Embryonic facial prominence (tissue), 1 donor: ENCODE results near the gene SPAG9.

Experiments
- DNase-seq: peaks from one replicate; pipeline ENCODE4 v3.0.0-alpha.2; 2016; ENCODE audit errors: extremely low spot score

SPAG9 gene

DNA sequence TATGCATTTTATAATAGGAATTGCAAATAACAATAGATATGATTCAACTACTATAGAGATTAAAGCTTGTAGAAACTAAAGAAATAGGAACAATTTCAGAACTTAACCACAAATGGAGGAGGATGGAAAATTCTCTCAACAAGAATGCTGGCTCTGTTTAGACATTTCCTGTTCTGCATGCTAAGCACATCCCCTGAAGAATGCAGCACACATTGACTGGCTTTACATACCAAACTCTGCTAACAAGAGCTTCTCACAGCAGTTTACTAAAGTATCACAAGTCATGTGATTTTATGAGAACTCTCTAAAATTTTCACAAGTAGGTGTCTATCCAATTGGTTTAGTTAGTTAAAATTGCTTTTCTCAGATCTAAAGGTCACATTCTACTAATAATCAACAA lies 85.2 kb downstream of the SPAG9 start:
- peak; percentile 84 for DNase-seq

DNA sequence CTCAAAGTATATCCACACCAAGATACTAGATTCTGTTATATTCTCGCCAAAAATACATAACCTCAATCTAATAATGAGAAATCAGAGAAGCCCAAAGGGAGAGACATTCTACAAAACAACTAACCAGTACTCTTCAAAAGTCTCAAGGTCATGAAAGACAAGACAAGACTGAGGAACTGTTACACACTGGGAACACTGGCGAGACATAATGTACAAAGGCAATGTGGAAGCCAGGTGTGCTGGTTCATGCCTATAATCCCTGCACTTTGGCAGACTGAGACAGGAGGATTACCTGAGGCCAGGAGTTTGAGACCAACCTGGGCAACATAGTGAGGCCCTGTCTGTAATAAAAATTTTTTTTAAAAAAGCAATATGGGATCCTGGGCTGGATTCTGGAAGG lies 85.9 kb downstream of the SPAG9 start:
- no peak for DNase-seq

DNA sequence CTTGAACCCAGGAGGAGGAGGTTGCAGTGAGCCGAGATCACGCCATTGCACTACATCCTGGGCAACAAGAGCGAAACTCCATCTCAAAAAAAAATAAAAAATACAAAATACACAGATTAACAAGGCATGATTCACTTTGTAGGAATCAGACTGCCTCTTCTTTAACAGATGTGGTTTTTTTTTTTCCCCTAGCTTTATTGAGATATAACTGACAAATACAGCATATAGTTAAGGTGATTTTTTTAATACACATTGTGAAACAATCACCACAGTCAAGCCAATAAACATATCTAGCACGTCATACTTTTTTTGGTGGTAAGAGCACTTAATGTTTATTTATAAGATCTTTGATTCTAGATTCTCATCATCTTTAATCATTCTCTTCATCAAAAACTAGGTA lies 87.8 kb downstream of the SPAG9 start:
- DNase-seq: no peak

DNA sequence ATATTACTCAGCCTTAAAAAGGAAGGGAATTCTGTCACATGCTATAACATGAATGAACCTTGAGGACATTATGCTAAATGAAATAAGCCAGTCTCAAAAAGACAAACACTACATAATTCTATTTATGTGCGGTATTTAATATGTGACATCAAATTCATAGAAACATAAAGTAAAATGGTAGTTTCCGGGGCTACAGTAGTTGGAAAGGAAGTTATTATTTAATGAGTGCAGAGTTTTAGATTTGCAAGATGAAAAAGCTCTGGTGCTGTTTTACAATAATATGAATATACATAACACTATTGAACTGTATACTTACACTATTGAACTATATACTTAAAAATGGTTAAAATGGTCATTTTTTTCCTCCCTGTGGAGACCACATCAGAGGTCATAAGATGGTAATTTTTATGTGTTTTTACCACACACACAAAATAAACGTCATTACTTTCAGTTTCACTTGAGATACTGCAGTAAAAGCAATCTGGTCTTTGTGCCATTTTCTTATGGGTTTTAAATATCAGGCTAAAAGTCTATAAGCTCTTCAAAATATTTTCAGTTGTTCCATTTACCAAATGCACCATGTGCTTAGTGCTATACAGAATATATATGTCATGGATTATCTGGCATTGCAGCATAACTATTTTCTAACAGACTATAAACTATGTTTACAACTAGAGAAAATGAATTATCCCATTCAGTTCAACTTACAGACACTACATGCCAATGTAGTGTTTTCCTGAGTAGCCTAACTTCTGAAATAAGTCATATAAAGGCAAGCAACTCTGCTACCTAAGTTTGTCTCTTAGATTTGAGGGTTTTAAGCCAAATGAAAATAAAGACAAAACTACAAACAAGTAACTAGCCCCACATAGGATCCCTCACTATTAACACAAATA lies 90.9 kb downstream of the SPAG9 start:
- no peak for DNase-seq

DNA sequence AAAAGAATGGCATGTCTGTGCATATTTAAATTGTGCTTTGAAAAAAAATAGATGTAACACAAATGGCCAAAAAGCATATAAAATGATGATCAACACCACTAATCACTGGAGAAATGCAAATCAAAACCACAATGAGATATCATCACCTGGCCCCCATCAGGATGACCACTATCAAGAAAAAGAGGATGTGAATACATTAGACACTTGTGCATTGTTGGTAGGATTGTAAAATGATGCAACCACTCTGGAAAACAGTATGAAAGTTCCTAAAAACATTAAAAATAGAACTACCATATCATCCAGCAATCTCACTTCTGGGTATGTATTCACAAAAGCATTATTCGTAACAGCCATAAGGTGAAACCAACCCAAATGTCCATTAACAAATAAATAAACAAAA lies 91.5 kb downstream of the SPAG9 start:
- no peak for DNase-seq

DNA sequence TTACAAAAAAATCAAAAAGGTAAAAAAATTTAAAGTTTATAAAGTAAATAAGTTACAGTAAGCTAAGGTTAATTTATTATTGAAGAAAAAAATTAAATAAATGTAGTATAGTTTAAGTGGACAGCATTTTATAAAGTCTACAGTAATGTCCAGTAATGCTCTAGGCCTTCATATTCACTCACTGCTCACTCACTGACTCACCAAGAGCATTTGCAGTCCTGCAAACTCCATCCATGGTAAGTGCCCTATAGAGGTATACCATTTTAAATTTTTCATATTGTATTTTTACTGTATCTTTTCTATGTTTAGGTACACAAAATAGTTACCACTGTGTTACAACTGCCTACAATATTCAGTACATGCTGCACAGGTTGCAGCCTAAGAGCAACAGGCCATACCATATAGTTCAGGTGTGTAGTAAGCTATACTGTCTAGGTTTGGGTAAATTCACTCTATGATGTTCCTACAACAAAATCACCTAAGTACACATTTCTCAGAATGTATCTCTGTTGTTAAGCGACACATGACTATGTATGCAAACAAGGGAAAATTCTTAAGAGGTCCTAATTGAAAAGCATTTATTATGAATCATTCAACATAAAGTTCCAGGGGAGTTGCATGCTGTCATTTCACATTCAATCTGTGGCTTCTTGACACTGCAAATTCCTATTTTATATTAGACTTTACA lies 92.3 kb downstream of the SPAG9 start:
- no peak for DNase-seq

DNA sequence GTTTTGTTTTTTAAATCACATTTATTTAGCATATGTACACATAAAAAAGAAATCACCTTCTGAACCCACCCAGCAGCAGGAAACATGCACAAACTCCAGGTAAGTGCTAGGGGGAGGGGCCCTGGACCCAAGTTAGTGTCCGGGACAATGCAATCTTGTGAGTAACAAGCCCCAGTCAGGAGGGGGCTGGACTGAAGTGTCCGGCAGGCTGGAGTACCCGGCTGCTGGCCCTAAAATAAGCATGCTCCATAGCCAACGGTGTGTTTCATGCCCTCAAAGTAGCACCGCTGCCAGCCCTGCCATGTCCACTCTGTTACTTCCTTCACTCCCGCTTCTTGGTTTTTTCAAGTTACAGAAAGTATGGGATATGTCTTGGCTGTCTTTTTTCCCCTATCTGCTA lies 102.1 kb downstream of the SPAG9 start:
- DNase-seq: no peak

DNA sequence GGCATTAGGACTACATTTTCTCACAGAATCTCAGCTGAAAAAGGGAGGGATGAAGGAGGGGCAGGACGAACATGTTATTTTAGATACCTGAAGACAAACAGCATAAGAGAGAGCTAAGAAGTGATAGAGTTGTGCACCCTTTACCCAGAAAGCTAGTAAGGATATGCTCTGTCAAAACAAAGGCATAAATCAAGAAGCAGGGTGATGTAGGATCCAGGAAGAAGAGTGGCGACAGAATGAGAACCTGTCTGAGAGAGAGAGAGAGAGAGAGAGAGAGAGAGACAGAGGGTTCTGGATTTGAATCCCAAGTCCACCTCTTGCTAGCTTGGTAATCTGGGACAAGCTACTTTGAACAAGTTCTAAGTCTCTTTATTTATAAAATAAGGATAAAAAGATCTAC lies 103.4 kb downstream of the SPAG9 start:
- DNase-seq: no peak

DNA sequence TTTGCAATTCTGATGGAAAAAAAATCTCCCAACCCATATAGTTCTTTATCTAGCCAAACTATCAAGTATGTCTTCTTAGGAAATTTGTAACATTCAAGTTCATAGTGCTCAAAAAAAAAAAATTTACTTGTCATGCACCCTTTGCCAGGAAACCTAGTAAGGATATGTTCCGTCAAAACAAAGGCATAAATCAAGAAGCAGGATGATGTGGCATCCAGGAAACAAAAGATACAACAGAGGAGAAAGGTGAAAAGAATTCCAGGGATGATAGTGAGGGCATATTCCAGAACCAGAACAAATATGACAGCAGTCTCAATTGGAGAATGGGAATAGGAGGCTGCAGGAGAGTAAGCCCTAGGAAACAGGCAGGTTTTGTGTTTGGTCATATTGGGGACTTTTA lies 104.6 kb downstream of the SPAG9 start:
- no peak for DNase-seq

DNA sequence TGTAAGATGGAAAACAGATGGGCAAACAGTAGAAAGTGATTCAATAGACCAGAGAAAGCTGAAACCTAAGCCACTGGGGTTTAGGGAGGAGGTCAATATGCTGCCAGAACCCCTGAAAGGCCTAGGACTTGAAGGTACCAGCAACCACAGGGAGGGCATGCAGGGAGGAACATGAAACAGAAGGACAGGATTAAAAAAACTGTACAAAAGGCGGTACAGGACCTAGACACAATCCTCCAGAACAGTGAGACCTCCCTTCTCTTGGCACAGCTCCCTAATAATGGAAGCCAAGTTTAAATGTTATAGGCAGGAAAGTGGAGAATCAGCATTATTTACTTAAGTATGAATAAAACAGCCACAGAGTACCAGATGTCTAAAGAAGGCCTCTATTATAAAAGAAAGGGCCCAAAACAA lies 105.5 kb downstream of the SPAG9 start:
- DNase-seq: peak; percentile 11

DNA sequence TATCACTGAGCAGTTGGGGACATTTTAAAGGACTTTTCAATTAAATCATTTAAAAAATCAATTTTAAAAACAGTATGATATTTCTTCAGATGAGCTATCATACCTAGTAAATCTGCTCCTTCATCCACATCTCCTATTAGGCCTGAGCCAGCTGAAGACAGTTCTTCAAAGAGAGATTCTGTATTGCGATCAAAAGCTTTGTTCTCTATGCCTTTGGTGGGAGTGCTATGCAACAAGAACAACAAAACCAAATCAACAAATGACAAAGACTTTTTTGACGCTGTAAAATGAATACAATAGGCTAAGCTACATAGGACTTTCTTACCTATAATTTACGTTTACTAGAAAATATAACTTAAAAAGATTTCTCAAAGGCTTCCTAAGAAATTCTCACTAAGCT lies 106.5 kb downstream of the SPAG9 start:
- DNase-seq: no peak

DNA sequence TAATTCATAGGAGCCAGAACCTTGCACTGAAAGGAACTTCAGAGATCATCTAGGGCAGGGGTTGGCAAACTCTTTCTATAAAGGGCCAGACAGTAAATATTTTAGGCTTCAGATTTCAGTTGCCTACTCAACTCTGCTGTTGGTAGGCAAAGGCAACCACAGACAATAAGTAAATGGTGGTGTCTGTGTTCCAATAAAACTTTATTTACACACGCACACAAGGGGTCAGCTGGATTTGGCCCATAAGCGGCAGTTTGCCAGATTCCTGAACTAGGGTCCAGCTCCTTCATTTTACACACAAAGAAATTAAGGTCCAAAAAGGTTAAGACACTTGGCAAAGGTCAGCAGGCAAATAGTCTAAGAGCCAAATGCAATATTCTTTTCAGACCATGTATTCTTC lies 107.3 kb downstream of the SPAG9 start:
- DNase-seq: no peak

DNA sequence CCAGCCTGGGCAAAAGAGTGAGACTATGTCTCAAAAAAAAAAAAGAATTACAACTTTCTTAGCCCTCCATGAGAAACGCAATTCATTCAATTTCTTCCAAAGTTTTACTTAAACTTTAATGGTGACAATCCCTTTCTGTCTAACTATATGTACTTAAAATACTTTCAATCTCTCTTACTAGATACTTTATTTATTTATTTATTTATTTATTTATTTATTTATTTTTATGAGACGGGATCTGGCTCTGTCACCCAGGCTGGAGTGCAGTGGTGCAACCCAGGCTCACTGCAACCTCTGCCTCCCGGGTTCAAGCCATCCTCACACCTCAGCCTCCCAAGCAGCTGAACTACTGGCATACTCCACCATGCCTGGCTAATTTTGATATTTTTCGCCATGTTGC lies 108.1 kb downstream of the SPAG9 start:
- DNase-seq: no peak

DNA sequence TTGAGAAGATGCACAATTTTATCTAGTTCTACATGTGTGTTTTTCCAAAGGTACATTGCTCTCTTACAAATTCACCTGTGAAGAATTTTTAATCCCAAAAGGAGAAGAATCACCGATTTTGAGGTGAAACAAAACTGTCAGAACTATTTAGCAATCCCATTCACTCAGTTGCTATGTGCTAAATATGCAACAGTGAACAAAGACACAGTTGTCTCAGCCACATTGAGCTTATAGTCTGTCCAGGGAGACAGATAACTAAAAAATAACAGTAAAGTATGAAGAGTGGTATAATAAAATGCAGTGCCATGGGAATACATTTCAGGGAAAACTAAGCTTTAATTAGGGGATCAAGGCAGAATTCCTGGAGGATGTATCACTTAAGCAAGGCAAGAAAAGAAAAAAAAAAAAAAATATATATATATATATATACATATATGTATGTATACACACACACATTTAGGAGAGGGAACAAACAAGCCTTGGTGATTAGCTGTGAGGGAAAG lies 110.4 kb downstream of the SPAG9 start:
- DNase-seq: no peak

DNA sequence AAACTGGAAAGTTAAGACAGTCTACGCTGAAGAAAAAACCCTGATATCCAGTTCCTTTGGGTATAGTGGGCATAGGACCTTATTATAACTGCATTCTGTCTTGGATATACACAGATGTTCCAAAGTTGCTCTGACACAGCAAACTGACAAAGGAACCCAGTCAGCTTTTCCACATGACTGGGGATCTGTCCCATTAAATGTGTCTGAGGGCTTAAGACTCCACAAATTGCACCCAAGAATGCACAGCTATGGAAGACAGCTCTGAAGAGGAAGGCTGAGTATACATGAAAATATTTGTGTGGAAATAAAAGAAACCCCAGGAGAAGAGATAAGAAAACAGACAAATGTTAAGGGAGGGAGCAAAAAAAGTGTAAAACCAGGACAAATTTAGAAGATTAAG lies 114.1 kb downstream of the SPAG9 start:
- no peak for DNase-seq

DNA sequence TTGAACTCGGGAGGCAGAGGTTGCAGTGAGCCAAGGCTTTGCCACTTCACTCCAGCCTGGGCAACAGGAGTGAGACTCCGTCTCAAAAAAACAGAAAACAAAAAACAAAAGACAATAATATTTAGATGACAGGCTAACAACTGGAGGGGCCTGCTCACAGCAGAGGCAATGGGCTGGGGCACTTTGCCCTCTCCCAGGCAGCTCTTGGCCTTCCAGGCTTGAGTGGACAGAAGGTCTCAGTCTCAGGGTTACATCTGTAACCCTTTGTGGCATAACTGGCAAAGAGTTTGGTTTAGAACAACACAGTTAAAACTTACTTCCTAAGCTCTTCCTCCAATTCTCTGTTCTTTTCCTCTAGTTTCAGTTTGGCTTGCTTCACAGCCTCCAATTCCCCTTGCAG lies 114.9 kb downstream of the SPAG9 start:
- no peak for DNase-seq

DNA sequence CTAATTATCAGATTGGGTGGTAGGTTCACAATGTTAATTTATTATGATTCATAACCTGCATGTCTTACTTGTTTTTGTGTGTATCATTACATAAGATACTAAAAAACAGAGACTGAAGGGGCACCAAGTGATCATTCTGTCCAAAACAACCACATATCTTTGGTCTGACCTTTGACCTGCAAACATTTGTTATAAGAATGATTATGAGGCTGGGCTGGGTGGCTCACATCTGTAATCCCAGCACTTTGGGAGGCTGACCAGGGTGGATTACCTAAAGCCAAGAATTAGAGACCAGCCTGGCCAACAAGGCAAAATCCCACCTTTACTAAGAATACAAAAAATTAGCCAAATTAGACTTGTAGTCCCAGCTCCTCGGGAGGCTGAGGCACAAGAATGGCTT lies 116.4 kb downstream of the SPAG9 start:
- no peak for DNase-seq

DNA sequence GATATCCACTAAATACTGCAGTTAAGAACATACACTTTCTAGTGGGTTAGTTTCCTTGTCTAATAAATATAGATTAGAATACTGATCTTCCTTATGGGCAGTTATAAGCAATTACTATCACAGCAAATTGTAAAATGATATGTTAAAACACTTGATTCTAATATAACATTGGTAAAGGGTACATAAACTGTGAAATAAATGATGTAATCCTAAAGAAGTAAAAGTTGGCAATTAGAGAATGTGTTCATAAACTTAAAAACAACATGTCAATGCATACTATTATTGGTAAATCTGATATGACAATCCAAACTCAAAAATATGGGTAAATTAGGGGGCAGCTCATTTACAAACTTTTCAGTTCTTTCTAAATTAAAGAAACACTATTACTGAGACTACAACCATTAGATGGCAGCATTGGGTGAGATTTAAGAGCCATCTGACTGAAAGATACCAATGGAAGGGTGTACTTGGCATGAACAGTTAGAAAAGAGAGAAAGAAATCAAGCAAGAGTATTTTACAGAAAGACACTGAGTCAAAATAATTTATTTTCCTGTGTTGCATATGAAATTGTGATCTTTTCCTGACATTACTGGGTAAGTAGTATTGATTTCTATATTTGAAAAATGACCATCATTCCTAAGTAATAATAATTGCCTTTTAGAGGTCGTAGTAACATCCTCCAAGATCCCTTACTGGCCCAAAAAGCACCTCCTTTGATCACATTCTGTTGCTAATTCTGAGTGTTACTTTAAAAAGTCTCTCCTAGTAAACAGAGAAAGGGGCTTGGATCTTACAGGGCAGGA lies 119.6 kb downstream of the SPAG9 start:
- peak; percentile 67 for DNase-seq

DNA sequence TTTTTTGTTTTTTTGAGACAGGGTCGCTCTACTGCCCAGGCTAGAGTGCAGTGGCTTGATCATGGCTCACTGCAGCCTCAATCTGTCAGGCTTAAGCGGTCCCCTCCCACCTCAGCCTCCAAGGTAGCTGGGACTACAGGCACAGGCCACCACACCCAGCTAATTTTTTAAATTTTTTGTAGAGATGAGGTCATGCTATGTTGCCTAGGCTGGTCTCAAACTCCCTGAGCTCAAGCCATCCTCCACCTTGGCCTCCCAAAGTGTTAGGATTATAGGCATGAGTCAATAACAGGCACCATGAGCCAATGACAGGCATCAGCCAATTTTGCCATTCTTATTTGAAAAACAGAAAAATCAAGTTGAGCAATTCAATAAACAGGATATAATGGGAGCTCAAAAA lies 125.0 kb downstream of the SPAG9 start:
- no peak for DNase-seq

DNA sequence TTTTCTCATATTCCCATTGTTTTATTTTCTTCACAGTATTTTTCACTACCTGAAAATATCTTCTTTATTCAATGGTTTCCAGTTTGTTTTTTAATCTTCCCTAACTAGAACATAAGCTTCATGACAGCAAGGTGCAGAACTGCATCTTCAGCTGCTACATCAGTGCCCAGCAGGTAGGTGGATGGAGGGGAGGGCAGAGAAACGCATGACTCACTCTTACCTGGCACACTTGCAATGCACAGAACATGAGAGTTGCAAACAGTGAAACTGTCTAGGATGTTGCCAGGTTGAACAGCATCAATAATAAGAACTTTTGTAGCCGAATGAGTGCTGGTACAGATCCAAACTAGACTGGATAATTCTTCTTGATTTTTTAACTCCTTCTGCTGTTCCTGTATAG lies 127.1 kb downstream of the SPAG9 start:
- no peak for DNase-seq

DNA sequence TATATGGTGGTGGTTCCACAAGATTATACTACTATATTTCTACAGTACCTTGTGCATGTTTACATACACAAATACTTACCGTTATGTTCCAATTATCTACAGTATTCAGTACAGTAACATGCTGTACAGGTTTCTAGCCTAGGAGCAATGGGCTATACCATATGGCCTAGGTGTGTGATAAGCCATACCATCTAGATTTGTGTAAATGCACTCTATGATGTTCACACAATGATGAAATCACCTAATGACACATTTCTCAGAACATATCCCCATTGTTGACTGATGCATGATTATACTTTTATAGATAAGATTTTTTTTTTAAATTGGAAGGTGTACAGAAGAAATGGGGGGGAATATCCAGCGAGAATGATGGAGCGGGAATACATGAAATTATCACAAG lies 131.5 kb downstream of the SPAG9 start:
- DNase-seq: no peak

DNA sequence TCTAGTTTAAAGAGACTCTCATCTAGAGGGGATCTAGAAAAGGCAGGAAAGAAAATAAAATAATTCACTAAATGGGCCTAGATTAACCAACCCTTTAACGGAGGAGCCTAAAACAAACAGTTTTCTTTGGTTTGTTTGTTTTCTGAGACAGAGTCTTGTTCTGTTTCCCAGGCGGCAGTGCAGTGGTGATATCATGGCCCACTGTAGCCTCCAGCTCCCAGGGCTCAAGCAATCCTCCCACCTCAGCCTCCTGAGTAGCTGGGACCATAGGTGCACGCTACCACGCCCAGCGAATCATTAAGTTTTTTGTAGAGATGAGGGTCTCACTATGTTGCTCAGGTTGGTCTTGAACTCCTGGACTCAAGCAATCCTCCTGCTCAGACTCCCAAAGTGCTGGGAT lies 132.2 kb downstream of the SPAG9 start:
- no peak for DNase-seq
